GM18520 (cell line): ENCODE results near the gene SBF2.
"Not testable (repeated sequence)": the region's sequence is repeated elsewhere in the genome, so short reads cannot be mapped to it uniquely, and the experiment has no call there.

ENCODE experiments used
- ATAC-seq: cut with Tn5 transposase; IDR thresholded peaks from one replicate; pipeline ENCODE4 v1.9.1; 2021; ENCODE audit not compliant: unreplicated experiment

The SBF2 gene

GRCh38 chr11:10205928-10206327, 88.1 kb downstream of the SBF2 start:
- ATAC-seq, result no peak

- ATAC-seq, result no peak
These were observed 90.0 kb downstream of the SBF2 start for GRCh38 chr11:10204021-10204420.

GRCh38 chr11:10201343-10201742, 92.7 kb downstream of the SBF2 start:
- no peak for ATAC-seq

GRCh38 chr11:10197091-10197490, 96.9 kb downstream of the SBF2 start:
- no peak for ATAC-seq

- ATAC-seq, result no peak
These were observed 102.0 kb downstream of the SBF2 start for GRCh38 chr11:10192036-10192435.

GRCh38 chr11:10181811-10182210, 112.2 kb downstream of the SBF2 start:
- ATAC-seq, result no peak

- ATAC-seq, result no peak
These were observed 129.4 kb downstream of the SBF2 start for GRCh38 chr11:10164621-10165020.

GRCh38 chr11:10162222-10162621, 131.8 kb downstream of the SBF2 start:
- no peak for ATAC-seq

- no peak for ATAC-seq
These were observed 133.7 kb downstream of the SBF2 start for GRCh38 chr11:10160350-10160749.

GRCh38 chr11:10158461-10158860, 135.6 kb downstream of the SBF2 start:
- ATAC-seq, result no peak

GRCh38 chr11:10155793-10156490, 138.1 kb downstream of the SBF2 start:
- no peak for ATAC-seq

- no peak for ATAC-seq
These were observed 143.2 kb downstream of the SBF2 start for GRCh38 chr11:10150800-10151199.

- no peak for ATAC-seq
These were observed 144.5 kb downstream of the SBF2 start for GRCh38 chr11:10149553-10149952.

- no peak for ATAC-seq
These were observed 146.8 kb downstream of the SBF2 start for GRCh38 chr11:10147195-10147594.

- no peak for ATAC-seq
These were observed 149.1 kb downstream of the SBF2 start for GRCh38 chr11:10144954-10145353.

GRCh38 chr11:10139656-10140055, 154.4 kb downstream of the SBF2 start:
- ATAC-seq, result no peak

GRCh38 chr11:10139143-10139542, 154.9 kb downstream of the SBF2 start:
- no peak for ATAC-seq

GRCh38 chr11:10134975-10135481, 159.0 kb downstream of the SBF2 start:
- no peak for ATAC-seq

- ATAC-seq, result not testable (repeated sequence)
These were observed 159.8 kb downstream of the SBF2 start for GRCh38 chr11:10134226-10134625.

- not testable (repeated sequence) for ATAC-seq
These were observed 160.8 kb downstream of the SBF2 start for GRCh38 chr11:10133251-10133650.

GRCh38 chr11:10130875-10131274, 163.1 kb downstream of the SBF2 start:
- ATAC-seq, result no peak

- ATAC-seq, result not testable (repeated sequence)
These were observed 164.8 kb downstream of the SBF2 start for GRCh38 chr11:10129184-10129583.

GRCh38 chr11:10125522-10126133, 168.4 kb downstream of the SBF2 start:
- no peak for ATAC-seq
